Endodermal cell (in vitro differentiated cells): ENCODE results near the gene KCNMA1. TPM values are rescaled to one million over a fixed set of nuclear protein-coding genes. Genes with fewer than 3 reads are reported as not detected.

Source experiments
- DNase-seq: peaks from one replicate; pipeline ENCODE4 v3.0.0-alpha.2; 2017
- H3K27ac ChIP-seq: 2 replicates; pipeline ENCODE4 v1.5.1; 2013; ENCODE audit warnings: mild to moderate bottlenecking, low read depth, low read length, moderate library complexity
- H3K27me3 ChIP-seq: 2 replicates; pipeline ENCODE4 v1.6.1; 2013; ENCODE audit warnings: mild to moderate bottlenecking, low read length, moderate library complexity; ENCODE audit not compliant: insufficient read depth, control insufficient read depth, poor library complexity, severe bottlenecking
- H3K36me3 ChIP-seq: 2 replicates; pipeline ENCODE4 v1.7.0; 2013; ENCODE audit warnings: mild to moderate bottlenecking, low read length, moderate library complexity; ENCODE audit not compliant: control insufficient read depth, insufficient read depth
- H3K4me1 ChIP-seq: one replicate; pipeline ENCODE4 v1.7.0; 2013; ENCODE audit warnings: low read length; ENCODE audit not compliant: control insufficient read depth, insufficient read depth
- H3K4me3 ChIP-seq: 2 replicates; pipeline ENCODE4 v1.5.1; 2013; ENCODE audit warnings: mild to moderate bottlenecking, low read length, moderate library complexity
- H3K9ac ChIP-seq: 2 replicates; pipeline ENCODE4 v1.6.1; 2013; ENCODE audit warnings: mild to moderate bottlenecking, low read length, moderate library complexity; ENCODE audit not compliant: poor library complexity, severe bottlenecking; ENCODE audit errors: extremely low read depth
- H3K9me3 ChIP-seq: 2 replicates; pipeline ENCODE4 v1.6.1; 2013; ENCODE audit warnings: mild to moderate bottlenecking, low read length, moderate library complexity; ENCODE audit not compliant: control insufficient read depth
- H3K27ac Mint-ChIP-seq: 2 replicates; pipeline ENCODE4 v1.8.0; 2020; ENCODE audit warnings: mixed read lengths
- H3K27me3 Mint-ChIP-seq: 2 replicates; pipeline ENCODE4 v1.8.0; 2021; ENCODE audit warnings: mild to moderate bottlenecking, mixed read lengths; ENCODE audit not compliant: insufficient read depth
- H3K36me3 Mint-ChIP-seq: 2 replicates; pipeline ENCODE4 v1.8.0; 2020; ENCODE audit warnings: low read depth, mixed read lengths
- H3K4me1 Mint-ChIP-seq: 2 replicates; pipeline ENCODE4 v1.8.0; 2020; ENCODE audit warnings: mixed read lengths
- H3K4me3 Mint-ChIP-seq: 2 replicates; pipeline ENCODE4 v1.8.0; 2020; ENCODE audit warnings: mild to moderate bottlenecking, moderate library complexity, mixed read lengths
- H3K9me3 Mint-ChIP-seq: 2 replicates; pipeline ENCODE4 v1.8.0; 2020; ENCODE audit warnings: mild to moderate bottlenecking, mixed read lengths
- CTCF ChIP-seq: fragments of 200-600 bp; sonication (generic); conservative IDR thresholded peaks from 2 replicates; pipeline ENCODE4 v1.5.0; 2021; ENCODE audit warnings: antibody characterized with exemption, mild to moderate bottlenecking
- WGBS, 2 experiments: methylation state at CpG; one replicate each; pipeline versions ENCODE4 v1.1.5 to v1.1.7; 2013; ENCODE audit warnings: missing lambda C conversion rate in 2 of 2, mixed read lengths in 1 of 2; ENCODE audit not compliant: insufficient coverage in 1 of 2, insufficient read length in 1 of 2; 5-methylcytosine and 5-hydroxymethylcytosine counted together
- total RNA-seq, 2 donors: library from RNA; stranded (reverse); fragmentation: NEBNext Ultra II Directional in 1 of 2; extraction: Animal tissue kit (Norgen Biotek cat#: 25700) in 1 of 2; gene quantifications; 2 replicates in 1 of 2; 3 replicates in 1 of 2; pipeline ENCODE4 v1.2.1, GENCODE V29; 2021

Gene KCNMA1
- total RNA-seq, 2 donors from 2014 or later: 0.55 to 1.3 TPM

- Histone ChIP-seq H3K4me1 (peaks cover 3% of the 10 kb centered on the region), H3K27ac (no peak overlapping the region), H3K9ac (no peak overlapping the region), H3K27me3 (peaks cover 6% of the 10 kb centered on the region), H3K9me3 (peaks cover 21% of the 10 kb centered on the region), H3K36me3 (no peaks in the 10 kb centered on the region), H3K4me3 (no peak overlapping the region)
- Mint-ChIP-seq H3K4me3 (no peak overlapping the region), H3K27ac (no peak overlapping the region), H3K9me3 (peaks cover 15% of the 10 kb centered on the region), H3K27me3 (peaks cover 12% of the 10 kb centered on the region), H3K4me1 (peaks cover 23% of the 10 kb centered on the region), H3K36me3 (peaks cover 2% of the 10 kb centered on the region)
- no peak for DNase-seq
- TF ChIP-seq CTCF: no peak
- WGBS, 2 experiments: 85 to 100% methylated on average over 1 to 2 of the region's 2 CpGs
These were observed 433.4 kb downstream of the KCNMA1 start for GRCh38 chr10:77204171-77204570.

DNA sequence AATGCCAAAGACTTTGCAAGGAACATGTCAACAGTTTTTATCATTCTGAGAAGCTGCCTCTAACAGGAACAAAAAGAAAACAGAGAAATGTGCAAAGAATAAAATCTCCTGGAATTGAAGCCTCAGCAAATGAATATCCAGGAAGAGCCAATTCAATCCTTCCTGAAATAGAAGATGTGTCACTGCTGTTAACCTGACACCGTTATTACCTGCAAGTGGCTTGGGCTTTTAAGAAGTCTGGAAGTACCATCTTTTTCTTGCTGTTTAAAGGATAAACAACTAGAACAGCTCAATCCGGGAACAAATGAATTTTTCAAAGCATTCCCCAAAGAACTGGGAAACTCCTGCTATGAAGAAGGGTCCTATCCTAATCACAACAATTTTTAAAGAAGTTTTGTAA, 434.8 kb downstream of the KCNMA1 start:
- no peak for DNase-seq
- H3K27ac Mint-ChIP-seq: no peak overlapping the region
- 81 to 85% methylated on average over 1 to 2 of the region's 2 CpGs for WGBS, 2 experiments

DNA sequence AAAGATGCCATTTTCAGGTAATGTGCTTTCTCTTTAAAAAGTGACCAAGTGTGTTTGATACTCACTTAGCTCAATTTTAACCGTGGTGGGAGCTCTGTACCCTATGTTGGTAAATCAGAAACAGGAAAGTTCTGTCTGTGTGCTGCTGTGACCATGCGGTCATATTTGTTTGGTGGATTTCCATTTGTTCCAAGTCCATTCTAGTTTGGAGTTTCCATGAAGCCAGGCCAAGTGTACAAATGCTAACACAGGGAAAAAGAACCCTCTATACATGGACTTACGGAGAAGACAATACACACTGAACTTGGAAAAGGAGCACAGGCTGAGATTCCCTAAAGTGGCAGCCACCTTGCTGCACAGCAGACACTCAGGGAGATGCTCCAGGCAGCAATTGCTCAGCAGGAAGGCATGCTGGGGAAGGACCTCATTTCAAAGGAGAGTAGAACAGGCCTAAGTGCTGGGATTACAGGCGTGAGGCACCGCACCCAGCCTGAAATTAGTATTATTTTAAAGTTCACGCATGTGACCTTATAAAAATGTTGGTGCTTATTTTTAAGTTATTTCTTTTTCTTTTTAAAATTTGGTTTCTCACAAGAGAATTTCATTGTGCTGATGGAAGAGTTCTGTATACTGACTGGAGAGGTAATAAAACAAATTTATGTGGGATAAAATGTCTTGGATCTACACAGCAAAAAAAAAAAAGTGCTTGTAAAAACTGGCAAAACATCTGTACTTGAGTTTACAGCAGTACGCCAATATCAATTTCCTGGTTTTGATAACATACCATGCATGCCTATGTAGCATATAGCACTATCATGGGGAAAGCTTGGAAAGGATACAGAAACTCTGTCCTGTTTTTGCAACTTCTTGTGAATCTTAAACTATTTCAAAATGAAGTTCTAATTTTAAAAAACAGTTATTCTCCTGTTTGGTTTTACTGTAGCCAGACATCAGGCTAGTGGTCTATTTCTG, 436.2 kb downstream of the KCNMA1 start:
- peaks cover 20% of the 10 kb centered on the region for H3K9me3 ChIP-seq
- H3K36me3 ChIP-seq: no peaks in the 10 kb centered on the region
- Mint-ChIP-seq H3K9me3 (peaks cover 15% of the 10 kb centered on the region), H3K27ac (no peak overlapping the region), H3K36me3 (peaks cover 2% of the 10 kb centered on the region), H3K4me1 (peaks cover 23% of the 10 kb centered on the region), H3K4me3 (no peak overlapping the region), H3K27me3 (peaks cover 19% of the 10 kb centered on the region)
- WGBS, 2 experiments: 80 to 86% methylated on average over 5 to 7 of the region's 7 CpGs
- no peak for TF ChIP-seq CTCF
- no peak overlapping the region for H3K4me3 ChIP-seq
- no peak for DNase-seq
- no peak overlapping the region for H3K27ac ChIP-seq
- no peaks in the 10 kb centered on the region for H3K4me1 ChIP-seq
- H3K9ac ChIP-seq: no peak overlapping the region
- H3K27me3 ChIP-seq: peaks cover 6% of the 10 kb centered on the region

More for the DNA sequence above, 434.8 kb downstream of the KCNMA1 start:
- no peak for TF ChIP-seq CTCF
- Mint-ChIP-seq H3K4me3 (no peak overlapping the region), H3K36me3 (peaks cover 2% of the 10 kb centered on the region), H3K27me3 (peaks cover 16% of the 10 kb centered on the region), H3K9me3 (peaks cover 15% of the 10 kb centered on the region), H3K4me1 (peaks cover 23% of the 10 kb centered on the region)
- Histone ChIP-seq H3K4me3 (no peak overlapping the region), H3K9me3 (peaks cover 21% of the 10 kb centered on the region), H3K27ac (no peak overlapping the region), H3K4me1 (peaks cover 3% of the 10 kb centered on the region), H3K27me3 (peaks cover 6% of the 10 kb centered on the region), H3K36me3 (no peaks in the 10 kb centered on the region), H3K9ac (no peak overlapping the region)
